OCI-LY3 (cell line): ENCODE measurements around the gene SYT5.
"Not testable (repeated sequence)": the region's sequence is repeated elsewhere in the genome, so short reads cannot be mapped to it uniquely, and the experiment has no call there.

Experiments used
- H2AFZ ChIP-seq: fragments of 200-600, 300-600 bp; shearing (Covaris generic); 2 replicates; pipeline ENCODE4 v1.6.0; 2014; ENCODE audit warnings: antibody characterized with exemption, low read depth, low read length
- H3K27ac ChIP-seq: fragments of 200-600, 300-600 bp; sonication (generic); 2 replicates; pipeline ENCODE4 v1.5.1; 2014; ENCODE audit warnings: mild to moderate bottlenecking, low read length, moderate library complexity, mixed read lengths
- H3K27me3 ChIP-seq: fragments of 200-600, 300-600 bp; sonication (generic); 2 replicates; pipeline ENCODE4 v1.6.1; 2014; ENCODE audit warnings: low read depth, low read length, mixed read lengths
- H3K36me3 ChIP-seq: fragments of 200-600, 300-600 bp; sonication (generic); replicated peaks from 2 replicates; pipeline ENCODE3; 2014; ENCODE audit warnings: low read depth, low read length, mixed read lengths
- H3K4me1 ChIP-seq: fragments of 300-600, 200-600 bp; sonication (generic); 2 replicates; pipeline ENCODE4 v1.6.1; 2014; ENCODE audit warnings: low read length, mixed read lengths
- H3K4me2 ChIP-seq: fragments of 200-600, 300-600 bp; sonication (generic); 2 replicates; pipeline ENCODE4 v1.6.1; 2014; ENCODE audit warnings: low read length, mixed read lengths
- H3K4me3 ChIP-seq: fragments of 300-600, 200-600 bp; sonication (generic); 2 replicates; pipeline ENCODE4 v1.5.1; 2014; ENCODE audit warnings: antibody characterized with exemption, mild to moderate bottlenecking, low read length, moderate library complexity
- H3K79me2 ChIP-seq: fragments of 300-600, 200-600 bp; shearing (Covaris generic); 2 replicates; pipeline ENCODE4 v1.6.1; 2014; ENCODE audit warnings: mild to moderate bottlenecking, low read length, mixed read lengths
- H3K9ac ChIP-seq: fragments of 300-600, 200-600 bp; shearing (Covaris generic); 2 replicates; pipeline ENCODE4 v1.6.0; 2014; ENCODE audit warnings: mild to moderate bottlenecking, low read length, moderate library complexity
- H3K9me3 ChIP-seq: fragments of 200-600, 300-600 bp; shearing (Covaris generic); 2 replicates; pipeline ENCODE4 v1.6.1; 2014; ENCODE audit warnings: low read length, mixed read lengths; ENCODE audit not compliant: insufficient read depth
- H4K20me1 ChIP-seq: fragments of 200-600, 300-600 bp; sonication (generic); 2 replicates; pipeline ENCODE4 v1.6.1; 2016; ENCODE audit warnings: low read length, mixed read lengths; ENCODE audit not compliant: insufficient read depth
- CTCF ChIP-seq: fragments of 200-600, 300-600 bp; sonication (generic); IDR thresholded peaks from 2 replicates; pipeline ENCODE4 v1.5.1; 2014; ENCODE audit warnings: antibody characterized with exemption, low read length, low read depth
- EZH2phosphoT487 ChIP-seq: fragments of 200-600 bp; shearing (Covaris generic); IDR thresholded peaks from 2 replicates; pipeline ENCODE4 v1.6.1; 2018; ENCODE audit warnings: antibody characterized with exemption, mixed run types, low read depth

Gene SYT5

GRCh38 chr19:55225415-55225958 lies 45.4 kb upstream of the SYT5 start:
- Histone ChIP-seq H3K4me2 (no peak overlapping the region), H3K27ac (no peak overlapping the region), H3K9me3 (no peaks in the 10 kb centered on the region), H3K4me1 (no peaks in the 10 kb centered on the region), H3K36me3 (peaks cover 71% of the 10 kb centered on the region), H3K9ac (no peak overlapping the region), H2AFZ (no peak overlapping the region), H4K20me1 (no peaks in the 10 kb centered on the region), H3K4me3 (no peak overlapping the region), H3K79me2 (no peaks in the 10 kb centered on the region), H3K27me3 (no peaks in the 10 kb centered on the region)
- TF ChIP-seq EZH2phosphoT487 (no peak), CTCF (no peak)

GRCh38 chr19:55224679-55225414 lies 44.8 kb upstream of the SYT5 start:
- not testable (repeated sequence) for H3K9ac ChIP-seq, H3K27me3 ChIP-seq, H3K9me3 ChIP-seq, H3K4me3 ChIP-seq, H3K79me2 ChIP-seq, H2AFZ ChIP-seq, H4K20me1 ChIP-seq, H3K27ac ChIP-seq, H3K4me2 ChIP-seq, H3K4me1 ChIP-seq
- peaks cover 76% of the 10 kb centered on the region for H3K36me3 ChIP-seq

- H3K4me2 ChIP-seq: no peak overlapping the region
- H3K9ac ChIP-seq: no peak overlapping the region
- no peak overlapping the region for H3K27ac ChIP-seq
- no peaks in the 10 kb centered on the region for H3K4me1 ChIP-seq
- H4K20me1 ChIP-seq: no peaks in the 10 kb centered on the region
- TF ChIP-seq EZH2phosphoT487: no peak
- no peak for TF ChIP-seq CTCF
- H3K4me3 ChIP-seq: no peak overlapping the region
- no peaks in the 10 kb centered on the region for H3K79me2 ChIP-seq
- H3K27me3 ChIP-seq: no peaks in the 10 kb centered on the region
- H2AFZ ChIP-seq: no peak overlapping the region
- no peaks in the 10 kb centered on the region for H3K9me3 ChIP-seq
- peaks cover 69% of the 10 kb centered on the region for H3K36me3 ChIP-seq
These were observed 44.1 kb upstream of the SYT5 start for GRCh38 chr19:55224038-55224665.

GRCh38 chr19:55223291-55224037 lies 43.4 kb upstream of the SYT5 start:
- Histone ChIP-seq H3K36me3 (peaks cover 63% of the 10 kb centered on the region), H3K4me3 (no peak overlapping the region), H3K9me3 (no peaks in the 10 kb centered on the region), H4K20me1 (no peaks in the 10 kb centered on the region), H3K27me3 (no peaks in the 10 kb centered on the region), H3K9ac (no peak overlapping the region), H2AFZ (no peak overlapping the region), H3K4me1 (no peaks in the 10 kb centered on the region), H3K27ac (no peak overlapping the region), H3K79me2 (no peaks in the 10 kb centered on the region), H3K4me2 (no peak overlapping the region)
- TF ChIP-seq EZH2phosphoT487 (no peak), CTCF (no peak)
